GM21360 (cell line): ENCODE results near the gene MAFF.

ENCODE experiments used
- ATAC-seq: cut with Tn5 transposase; IDR thresholded peaks from one replicate; pipeline ENCODE4 v1.9.1; 2021; ENCODE audit warnings: mild to moderate bottlenecking, moderate library complexity; ENCODE audit not compliant: unreplicated experiment

MAFF gene

GRCh38 chr22:38203090-38203810 is 1.5 kb downstream of the MAFF start:
- no peak for ATAC-seq

GRCh38 chr22:38203855-38204514 is 2.2 kb downstream of the MAFF start:
- no peak for ATAC-seq

DNA sequence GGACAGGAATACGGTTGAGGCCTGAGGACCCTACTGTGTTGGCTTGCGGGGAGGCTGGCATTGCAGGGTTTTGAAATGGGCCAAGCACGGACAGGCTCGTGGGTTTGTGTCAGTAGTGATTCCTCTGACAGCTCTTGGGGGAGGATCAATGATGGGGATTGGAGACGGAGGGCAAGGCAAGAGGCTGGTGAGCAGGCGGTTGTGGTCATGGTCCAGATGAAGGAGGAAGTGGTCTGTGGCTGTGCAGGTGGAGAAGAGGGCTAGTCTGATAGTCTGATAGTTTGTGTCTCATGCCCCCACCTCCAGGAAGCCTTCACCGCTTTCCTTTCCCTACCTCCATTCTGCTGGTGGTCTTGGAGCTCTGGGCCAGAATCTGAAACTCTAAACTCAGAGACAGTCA is 3.0 kb downstream of the MAFF start:
- ATAC-seq = no peak

- no peak for ATAC-seq
Measured at GRCh38 chr22:38205261-38206128, 3.7 kb downstream of the MAFF start.

- ATAC-seq = no peak
Measured at GRCh38 chr22:38207898-38208432, 6.2 kb downstream of the MAFF start.

DNA sequence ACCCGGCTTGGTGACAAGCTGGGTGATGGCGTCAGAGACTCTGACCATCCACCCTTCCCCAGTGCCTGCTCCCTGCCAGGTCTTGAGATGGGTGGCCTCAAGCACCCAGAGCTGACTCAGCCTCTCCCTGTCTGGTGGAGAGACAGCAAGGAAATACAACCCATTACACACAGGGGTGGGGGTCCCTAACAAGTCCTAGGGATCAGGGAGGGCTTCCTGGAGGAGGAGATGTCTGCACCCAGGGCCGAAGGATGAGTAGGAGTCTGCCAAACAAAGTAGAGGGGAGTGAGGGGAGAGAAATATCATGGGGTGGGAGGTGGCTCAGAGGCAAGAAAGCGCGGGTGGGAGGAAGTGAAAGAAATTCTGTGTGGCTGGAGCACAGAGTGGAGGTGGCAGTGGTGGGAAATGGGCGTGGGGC is 6.8 kb downstream of the MAFF start:
- no peak for ATAC-seq

DNA sequence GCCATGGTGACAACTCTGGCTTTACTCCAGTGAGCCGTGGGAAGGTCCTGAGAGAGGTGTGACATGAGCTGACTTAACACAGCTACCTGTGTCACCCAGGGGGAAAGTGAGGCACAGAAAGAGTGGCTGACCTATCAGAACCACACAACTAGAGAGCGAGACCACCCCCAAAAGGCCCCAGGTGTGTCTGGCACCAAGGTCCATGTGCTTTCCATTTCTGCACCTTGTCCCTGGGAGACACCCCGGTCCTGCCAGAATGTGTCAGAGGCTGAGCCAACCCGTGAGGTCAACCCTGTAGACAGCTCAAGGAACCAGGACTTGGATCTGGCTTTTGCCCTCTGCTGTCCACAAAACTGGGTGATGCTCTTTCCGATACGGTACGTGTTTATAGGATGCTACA is 9.8 kb downstream of the MAFF start:
- no peak for ATAC-seq

GRCh38 chr22:38212442-38212841 is 10.6 kb downstream of the MAFF start:
- ATAC-seq = no peak

DNA sequence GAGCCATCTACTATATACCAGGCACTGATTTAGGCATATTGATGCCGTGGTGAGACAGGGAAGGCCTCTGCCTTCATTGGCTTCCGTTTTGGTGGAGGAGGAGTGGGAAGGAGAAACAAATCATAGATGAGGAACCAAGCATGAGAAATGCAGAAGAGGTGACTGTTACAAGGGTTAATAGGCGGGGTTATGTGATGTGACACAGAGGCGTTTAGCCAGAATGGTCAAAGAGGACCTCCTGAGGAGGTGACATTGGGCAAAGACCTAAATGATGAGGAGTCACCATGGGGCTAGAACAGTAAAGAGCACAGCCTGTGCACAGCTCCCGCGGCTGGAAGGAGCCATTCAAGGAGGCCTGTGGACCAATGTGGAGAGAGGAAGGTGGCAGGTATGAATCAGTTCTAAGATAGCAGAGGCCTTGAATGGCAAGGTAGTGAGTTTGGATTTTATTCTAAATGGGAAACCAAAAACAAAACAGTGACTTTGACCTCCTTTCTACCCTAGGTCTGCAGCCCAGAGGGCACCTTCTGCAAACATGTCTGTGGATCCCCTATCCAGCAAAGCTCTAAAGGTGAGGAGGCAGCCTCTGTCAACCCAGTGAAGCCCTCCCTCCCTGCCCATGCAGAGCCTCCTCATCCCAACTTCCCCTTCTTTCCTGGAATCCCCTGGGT is 11.7 kb downstream of the MAFF start:
- ATAC-seq = no peak

- no peak for ATAC-seq
Measured at GRCh38 chr22:38213990-38214301, 12.2 kb downstream of the MAFF start.

DNA sequence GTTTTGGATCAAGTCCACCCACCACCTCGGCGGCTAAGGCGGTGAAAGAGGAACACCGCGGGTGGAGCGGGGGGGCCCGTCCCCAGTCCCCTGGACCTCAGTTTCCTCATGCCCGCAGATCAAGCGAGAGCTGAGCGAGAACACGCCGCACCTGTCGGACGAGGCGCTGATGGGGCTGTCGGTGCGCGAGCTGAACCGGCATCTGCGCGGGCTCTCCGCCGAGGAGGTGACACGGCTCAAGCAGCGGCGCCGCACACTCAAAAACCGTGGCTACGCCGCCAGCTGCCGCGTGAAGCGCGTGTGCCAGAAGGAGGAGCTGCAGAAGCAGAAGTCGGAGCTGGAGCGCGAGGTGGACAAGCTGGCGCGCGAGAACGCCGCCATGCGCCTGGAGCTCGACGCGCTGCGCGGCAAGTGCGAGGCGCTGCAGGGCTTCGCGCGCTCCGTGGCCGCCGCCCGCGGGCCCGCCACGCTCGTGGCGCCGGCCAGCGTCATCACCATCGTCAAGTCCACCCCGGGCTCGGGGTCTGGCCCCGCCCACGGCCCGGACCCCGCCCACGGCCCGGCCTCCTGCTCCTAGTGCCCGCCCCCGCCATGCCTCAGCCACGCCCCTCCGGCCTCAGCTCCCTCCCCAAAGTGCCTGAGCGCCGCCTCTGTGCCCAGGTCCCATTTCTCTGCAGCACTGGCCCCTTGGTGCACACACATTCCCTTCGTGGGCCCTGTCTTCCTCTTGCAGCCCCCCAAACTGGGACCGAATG is 12.7 kb downstream of the MAFF start:
- no peak for ATAC-seq

- no peak for ATAC-seq
Measured at GRCh38 chr22:38215156-38216038, 13.6 kb downstream of the MAFF start.

DNA sequence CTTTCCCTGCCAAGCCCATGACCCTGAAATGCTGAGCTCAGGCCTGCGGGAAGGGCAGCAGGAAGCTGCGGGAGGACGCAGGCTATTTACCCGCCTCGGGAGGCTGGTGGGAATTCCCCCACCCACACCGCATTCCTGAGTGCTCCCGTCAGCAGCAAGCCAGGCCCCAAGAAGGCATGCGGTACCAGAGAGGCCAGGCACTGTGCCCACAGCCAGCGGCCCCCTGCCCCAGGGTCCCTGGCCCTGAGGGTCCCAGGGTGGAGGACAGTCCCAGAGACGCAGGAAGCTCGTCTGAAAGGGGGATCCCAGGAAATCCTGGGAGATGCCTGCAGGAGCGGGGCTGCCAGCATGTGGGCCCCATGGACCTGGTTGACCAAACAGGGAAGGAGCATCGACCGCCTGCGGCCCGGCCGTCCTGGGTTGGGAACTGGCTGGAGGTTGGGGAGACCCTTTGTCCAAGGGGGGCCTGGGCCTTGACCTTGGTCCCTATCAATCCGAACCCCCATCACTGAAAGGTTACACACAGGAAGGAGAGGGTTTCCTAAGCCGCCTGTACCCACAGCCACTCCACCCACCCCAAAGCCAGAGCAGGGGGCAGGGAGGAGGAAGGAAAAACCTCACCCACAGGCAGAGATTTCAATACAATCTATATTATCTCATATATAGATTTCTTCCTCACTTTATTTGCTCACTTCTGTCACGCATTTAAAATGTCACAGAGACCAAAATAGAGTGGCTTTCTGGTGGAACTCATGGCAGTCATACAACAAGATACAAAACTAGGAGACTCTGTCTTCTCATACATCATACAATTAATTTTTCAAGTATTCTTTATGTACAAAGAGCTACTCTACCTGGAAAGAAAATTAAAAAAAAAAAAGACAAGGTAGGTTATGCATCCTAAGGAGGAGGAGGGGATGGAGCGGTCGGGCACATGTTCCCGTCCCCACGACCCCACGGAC is 17.1 kb downstream of the MAFF start:
- ATAC-seq = no peak

DNA sequence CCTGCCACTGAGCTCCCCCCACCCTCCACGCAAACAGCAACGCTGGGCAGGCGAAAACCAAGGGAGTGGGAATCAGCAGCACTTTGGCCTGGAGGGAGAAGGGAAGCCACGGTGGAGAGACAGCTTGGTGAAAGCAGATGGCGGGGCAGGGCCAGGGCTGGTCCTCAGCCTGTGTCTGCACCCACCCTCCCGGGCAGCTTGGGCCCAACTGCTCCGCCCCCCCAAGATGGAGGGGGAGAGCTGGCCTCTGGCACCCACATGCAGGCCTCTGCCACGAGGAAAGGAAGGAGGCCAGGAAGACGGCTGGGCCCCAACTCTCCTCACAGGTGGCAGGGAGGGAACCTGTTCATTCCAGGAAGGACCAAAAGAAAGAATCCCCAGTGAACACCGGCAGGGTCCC is 17.8 kb downstream of the MAFF start:
- no peak for ATAC-seq

- ATAC-seq = no peak
Measured at GRCh38 chr22:38220163-38220562, 18.4 kb downstream of the MAFF start.

DNA sequence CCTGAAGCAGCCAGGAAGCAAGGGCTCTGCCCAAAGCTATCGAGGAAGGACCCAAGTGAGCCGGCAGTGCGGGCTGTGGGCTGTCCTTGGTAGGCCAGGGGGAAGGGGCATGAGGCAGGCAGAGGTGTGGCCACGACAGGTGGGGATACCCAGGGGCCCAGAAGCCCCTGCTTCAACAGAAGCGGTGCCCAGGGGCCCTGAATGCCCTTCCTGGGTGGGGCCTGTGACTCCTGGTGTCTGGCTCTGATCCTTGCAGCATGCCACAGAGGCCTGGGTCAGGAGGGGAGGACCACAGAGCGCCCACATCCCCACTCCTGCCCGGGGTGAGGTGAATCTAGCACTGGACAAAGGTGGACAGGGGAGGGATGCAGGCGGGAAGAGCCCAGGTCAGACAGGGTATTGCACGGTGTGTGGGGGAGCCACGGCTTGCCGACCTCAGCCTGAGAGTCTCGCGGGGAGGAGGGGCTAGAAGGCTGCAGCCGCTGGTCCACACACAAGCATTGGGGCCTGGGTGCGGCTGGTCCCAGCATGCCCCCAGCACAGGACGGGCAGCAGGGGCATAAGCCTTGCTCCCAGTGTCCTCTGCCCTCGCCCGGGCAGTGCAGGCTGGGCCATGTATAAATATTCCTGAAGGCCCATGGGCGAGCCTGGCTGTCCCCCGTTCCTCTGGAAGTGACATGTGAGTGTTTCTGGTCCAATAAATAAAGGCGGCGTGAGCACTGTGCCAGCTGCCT is 19.0 kb downstream of the MAFF start:
- no peak for ATAC-seq

GRCh38 chr22:38221407-38221806 is 19.6 kb downstream of the MAFF start:
- no peak for ATAC-seq
